Epithelial cell of esophagus (primary cell): ENCODE measurements around the gene ARHGAP40.

Source experiments
- DNase-seq: peaks from one replicate; pipeline ENCODE4 v3.0.0; 2010; ENCODE audit warnings: low read depth
- H3K4me3 ChIP-seq: 2 replicates; pipeline ENCODE4 v1.5.1; 2011; ENCODE audit warnings: mild to moderate bottlenecking, low read length, control low read depth
- TF ChIP-seq, protein P1 (sequence below): IDR thresholded peaks from 2 replicates; pipeline ENCODE4 v1.5.1; 2011; ENCODE audit warnings: low read depth, mild to moderate bottlenecking, low read length, control low read depth, inconsistent platforms; ENCODE audit not compliant: insufficient read depth; ENCODE audit errors: missing control alignments

The ARHGAP40 gene

DNA sequence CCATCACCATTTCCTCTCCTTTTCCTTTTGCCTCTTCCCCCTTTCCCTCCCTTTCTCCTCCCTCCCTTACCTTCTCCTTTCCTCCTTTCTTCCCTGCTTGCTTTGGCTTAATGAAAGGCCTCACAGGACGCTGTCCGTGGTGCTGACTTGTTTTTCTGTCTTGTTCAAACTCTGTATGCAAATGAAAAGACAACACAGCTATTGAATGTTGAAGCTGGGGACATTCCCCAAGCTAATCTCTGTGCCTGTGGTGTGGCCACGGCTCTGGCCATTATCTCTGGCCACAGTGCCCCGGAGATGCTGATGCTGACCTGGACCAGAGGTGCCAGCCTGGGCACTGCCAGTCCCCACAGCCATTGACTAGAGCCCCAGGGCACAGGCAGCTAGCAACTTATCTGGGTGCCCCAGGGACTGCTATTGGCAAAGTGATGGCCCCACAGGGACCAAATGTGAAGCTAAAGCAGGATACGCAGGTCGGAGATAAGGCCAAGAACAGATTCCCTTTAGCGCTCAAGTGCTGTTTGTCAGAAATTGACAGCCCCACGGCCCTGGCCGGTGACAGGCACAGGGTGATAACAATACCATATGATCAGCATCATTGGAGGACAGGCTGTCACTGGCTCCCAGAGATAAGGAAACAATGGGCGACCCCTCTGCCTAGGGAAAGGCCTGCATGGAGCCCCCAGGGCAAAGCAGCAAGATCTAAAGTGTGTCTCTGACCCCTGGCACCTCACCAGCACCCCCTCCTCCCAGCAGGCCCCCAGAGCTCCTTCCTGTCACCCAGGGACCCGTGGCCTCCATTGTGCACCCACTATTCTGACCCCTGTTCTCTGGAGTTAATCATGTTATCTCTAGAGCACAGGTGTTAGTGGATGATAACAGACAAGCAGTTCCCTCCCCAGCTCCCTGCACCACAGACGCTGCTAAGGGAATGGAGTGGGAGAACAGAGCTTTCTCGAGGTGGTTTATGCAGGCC is 91.1 kb downstream of the ARHGAP40 start:
- no peak overlapping the region for H3K4me3 ChIP-seq
- TF ChIP-seq, protein P1, sequence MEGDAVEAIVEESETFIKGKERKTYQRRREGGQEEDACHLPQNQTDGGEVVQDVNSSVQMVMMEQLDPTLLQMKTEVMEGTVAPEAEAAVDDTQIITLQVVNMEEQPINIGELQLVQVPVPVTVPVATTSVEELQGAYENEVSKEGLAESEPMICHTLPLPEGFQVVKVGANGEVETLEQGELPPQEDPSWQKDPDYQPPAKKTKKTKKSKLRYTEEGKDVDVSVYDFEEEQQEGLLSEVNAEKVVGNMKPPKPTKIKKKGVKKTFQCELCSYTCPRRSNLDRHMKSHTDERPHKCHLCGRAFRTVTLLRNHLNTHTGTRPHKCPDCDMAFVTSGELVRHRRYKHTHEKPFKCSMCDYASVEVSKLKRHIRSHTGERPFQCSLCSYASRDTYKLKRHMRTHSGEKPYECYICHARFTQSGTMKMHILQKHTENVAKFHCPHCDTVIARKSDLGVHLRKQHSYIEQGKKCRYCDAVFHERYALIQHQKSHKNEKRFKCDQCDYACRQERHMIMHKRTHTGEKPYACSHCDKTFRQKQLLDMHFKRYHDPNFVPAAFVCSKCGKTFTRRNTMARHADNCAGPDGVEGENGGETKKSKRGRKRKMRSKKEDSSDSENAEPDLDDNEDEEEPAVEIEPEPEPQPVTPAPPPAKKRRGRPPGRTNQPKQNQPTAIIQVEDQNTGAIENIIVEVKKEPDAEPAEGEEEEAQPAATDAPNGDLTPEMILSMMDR = no peak
- DNase-seq = peak; percentile 80

DNA sequence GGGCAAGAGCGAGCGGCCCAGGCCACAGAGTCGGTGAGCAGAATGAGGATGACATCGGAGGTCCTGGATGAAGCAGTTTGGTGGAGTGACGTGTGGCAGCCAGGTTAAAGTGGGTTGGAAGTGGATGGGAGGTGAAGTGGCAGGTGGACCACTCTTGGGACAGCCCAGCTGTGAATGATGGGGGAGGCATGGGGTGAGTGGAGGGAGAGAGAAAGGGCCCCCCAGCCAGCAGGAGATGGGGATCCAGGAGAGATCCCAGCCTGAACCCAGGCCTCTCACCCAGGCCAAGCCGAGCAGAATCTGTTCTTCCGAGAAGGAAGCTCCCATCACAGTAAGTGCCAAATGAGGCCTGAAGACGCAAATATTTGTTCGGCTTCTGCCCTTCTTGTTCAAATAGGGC is 95.7 kb downstream of the ARHGAP40 start:
- H3K4me3 ChIP-seq = no peak overlapping the region
- TF ChIP-seq, protein P1 = no peak
- DNase-seq = no peak

DNA sequence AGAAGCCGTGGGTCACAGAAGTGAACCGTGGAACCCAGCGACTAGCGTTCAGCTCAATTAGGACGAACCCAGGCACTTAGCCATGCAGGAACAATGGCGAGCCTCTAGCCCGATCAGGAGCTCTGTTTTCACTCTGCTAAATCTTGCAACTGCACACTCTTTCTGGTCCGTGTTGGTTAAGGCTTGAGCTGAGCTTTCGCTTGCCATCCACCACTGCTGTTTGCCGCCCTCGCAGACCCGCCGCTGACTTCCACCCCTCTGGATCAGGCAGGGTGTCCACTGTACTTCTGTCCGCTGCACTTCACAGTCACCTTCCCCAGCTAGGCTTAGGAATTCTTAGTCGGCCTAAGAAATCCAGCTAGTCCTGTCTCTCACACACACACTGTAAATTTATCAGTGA is 96.9 kb downstream of the ARHGAP40 start:
- DNase-seq = no peak
- no peak overlapping the region for H3K4me3 ChIP-seq
- TF ChIP-seq, protein P1 = no peak

DNA sequence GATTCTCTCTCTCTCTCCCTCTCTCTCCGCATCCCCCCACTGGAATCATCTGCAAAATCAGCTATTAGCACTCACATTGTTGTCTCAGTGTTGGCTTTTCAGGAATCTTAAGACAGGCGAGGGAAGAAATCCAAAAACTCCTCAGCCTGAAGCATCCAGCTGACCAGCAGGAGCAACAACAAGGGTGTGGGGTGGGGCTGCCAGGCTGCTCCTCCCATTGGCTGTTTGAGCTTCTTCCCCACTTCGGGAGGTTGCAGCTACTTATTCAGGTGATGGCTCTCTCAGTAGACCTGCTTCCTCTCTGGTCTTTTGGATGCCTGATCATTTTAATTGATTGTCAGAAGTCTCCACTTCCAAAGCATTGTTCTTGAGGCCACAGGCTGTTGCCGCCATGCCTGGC is 98.5 kb downstream of the ARHGAP40 start:
- DNase-seq = no peak
- H3K4me3 ChIP-seq = no peak overlapping the region
- TF ChIP-seq, protein P1 = no peak
